Measurements from ENCODE around the gene GRIK4. TPM values are rescaled to one million over a fixed set of nuclear protein-coding genes. Genes with fewer than 3 reads are reported as not detected.

GRIK4 gene
- total RNA-seq, 2 experiments from 2014 or later, result 0.08 TPM; not detected in 1

DNA sequence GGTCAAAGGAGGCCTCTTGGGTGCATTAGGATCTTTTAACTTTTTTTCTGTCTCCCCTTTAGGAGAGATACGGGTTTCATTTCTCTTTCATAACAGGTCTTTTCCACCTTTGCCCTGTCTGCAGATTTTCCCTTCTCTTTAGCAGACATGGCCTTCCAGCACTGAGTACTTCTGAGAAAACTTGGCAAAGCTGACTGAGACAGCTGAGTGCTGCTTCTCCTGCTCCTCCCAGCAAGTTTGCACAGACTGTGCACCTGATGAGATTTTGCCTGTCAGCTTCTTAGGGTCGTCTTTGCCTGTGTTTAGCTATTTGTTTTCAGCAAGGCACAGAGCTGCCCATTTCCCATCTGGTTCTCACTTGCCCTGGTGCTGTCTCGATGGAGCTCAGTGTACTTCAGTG lies 424.8 kb downstream of the GRIK4 start:
- CTCF ChIA-PET, result no interaction called here
- POLR2A ChIA-PET, result no interaction called here

DNA sequence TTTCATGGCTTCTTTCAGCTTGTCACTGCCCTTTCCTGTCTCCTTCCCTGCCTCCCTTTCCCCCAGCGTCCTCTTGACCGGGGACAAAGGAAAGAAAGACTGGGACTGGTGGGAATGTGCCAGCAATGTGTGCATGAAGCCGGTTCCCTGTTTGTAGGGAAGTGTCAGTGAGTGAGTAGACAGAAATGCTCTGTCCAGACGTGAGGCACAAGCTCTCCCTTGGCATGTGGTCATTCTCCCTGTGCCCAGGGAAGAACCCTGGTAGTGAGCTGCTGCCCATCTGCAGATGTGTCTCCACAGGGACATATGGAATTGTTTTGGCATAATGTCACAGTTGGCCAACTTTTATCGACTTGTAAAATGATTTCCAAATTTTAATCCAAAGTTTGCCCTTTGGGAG lies 426.0 kb downstream of the GRIK4 start:
- ChIA-PET CTCF (no interaction called here), POLR2A (no interaction called here)

DNA sequence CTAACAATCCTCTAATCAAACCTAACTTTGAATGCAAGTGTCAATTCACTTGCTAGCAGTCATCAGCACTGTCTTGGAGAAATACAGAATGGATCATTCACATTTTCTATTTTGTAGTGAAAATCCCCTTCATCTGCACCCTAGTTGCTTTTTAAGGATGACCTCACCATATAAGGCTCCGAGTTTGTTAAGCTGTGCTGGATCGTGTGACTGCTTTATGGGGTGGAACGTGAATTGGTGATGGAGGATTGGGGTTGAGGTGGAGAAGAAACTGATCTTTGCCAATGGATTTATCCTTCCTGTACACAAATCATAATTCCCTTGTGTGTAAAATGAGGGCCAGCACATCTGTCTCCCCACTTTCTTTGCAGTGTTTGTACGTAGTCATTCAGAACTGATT lies 426.7 kb downstream of the GRIK4 start:
- POLR2A ChIA-PET, result no interaction called here

DNA sequence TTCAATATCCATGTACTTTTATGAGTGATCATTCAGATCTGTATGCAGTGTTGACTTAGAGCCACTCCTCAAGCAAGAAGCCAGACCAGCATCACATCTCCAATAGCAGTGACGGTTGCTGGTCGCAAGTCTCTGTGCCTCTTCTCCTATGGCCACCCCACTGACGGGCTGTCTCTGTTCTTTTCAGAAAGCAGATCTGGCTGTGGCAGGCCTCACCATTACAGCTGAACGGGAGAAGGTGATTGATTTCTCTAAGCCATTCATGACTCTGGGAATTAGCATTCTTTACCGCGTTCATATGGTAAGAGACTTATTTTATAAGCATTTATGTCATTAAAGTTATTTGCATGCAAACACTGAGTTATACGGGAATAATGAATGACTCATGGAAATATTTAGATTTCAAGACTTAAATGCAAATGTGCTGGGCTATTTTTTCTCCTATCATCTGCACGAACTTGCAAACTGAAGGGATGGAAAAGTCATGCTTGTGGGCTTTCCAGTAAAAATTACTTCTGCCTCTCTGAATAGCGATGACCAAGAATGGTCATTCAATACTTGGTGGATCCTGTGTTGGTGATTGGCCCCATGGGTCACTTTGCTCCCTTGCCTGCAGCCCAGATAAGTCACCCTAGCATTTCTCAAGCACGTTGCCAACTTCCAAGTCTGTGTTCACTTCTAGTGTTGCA lies 428.8 kb downstream of the GRIK4 start:
- ChIA-PET POLR2A (no interaction called here), CTCF (no interaction called here)

More for the DNA sequence above, 426.7 kb downstream of the GRIK4 start:
- CTCF ChIA-PET, result no interaction called here

DNA sequence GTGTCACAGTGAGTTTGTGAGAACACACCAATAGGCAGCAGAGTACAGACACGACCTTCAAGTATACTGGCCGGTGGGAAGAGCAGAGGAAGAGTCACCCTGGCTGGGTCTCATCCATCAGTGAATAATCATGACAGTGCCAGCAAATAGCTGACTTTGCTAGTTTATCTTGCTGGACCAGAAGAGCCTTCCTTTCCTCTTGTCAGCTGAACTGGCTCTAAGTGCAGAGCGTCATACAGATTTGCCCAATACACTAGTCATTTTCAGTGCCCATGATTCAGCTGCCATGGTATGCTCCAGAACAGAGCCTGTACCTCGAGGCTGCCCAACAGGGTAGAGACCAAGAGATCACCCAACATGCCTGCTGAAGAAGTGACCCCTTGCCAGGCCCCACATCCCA lies 429.5 kb downstream of the GRIK4 start:
- POLR2A ChIA-PET, result no interaction called here

GRCh38 chr11:120942701-120943100 lies 431.2 kb downstream of the GRIK4 start:
- ChIA-PET CTCF (no interaction called here), POLR2A (no interaction called here)

More for the DNA sequence above, 429.5 kb downstream of the GRIK4 start:
- CTCF ChIA-PET, result no interaction called here

DNA sequence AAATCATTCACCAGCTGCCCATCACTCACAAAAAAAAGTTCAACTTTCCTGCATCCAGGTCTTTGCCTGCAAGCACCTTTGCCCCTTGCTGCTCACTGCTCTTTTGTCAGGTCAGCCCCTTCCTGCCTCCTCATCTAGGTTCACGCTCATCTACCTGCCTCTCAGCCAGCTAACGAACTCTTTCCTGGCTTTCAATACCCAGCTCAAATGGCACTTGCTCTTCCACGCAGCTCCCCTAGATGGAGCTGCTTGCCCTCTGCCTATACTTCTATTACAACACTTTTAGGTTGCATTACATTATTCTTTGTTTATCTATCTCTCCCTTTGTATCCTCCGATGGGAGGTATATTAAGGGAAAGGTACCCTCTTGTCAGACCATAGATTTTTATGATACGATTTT lies 433.5 kb downstream of the GRIK4 start:
- ChIA-PET CTCF (no interaction called here), POLR2A (no interaction called here)

DNA sequence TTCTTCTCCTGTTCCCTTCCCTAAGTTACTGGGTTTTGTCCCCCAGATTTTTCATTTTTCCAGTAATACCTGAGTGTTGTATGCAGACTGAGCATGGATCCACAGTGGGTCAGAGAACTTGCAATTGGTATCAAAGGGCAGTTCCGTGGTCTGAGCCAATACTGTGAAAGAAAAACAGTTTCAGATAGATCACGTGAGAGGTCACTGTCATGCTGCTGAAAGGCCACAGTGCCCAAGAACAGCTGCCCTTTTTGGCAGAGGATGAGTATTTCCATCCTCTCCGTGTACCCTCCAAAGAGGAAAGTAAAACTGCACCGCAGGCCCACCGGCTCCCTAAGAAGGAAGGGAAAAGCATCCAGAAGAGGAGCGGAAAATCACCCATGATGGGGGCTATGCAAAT lies 439.3 kb downstream of the GRIK4 start:
- CTCF ChIA-PET, result interaction anchor here (0.9 kb wide), 1 partner anchor 19 kb away, joined by 5 read pairs; no protein-coding TSS in a partner anchor
- POLR2A ChIA-PET, result no interaction called here

DNA sequence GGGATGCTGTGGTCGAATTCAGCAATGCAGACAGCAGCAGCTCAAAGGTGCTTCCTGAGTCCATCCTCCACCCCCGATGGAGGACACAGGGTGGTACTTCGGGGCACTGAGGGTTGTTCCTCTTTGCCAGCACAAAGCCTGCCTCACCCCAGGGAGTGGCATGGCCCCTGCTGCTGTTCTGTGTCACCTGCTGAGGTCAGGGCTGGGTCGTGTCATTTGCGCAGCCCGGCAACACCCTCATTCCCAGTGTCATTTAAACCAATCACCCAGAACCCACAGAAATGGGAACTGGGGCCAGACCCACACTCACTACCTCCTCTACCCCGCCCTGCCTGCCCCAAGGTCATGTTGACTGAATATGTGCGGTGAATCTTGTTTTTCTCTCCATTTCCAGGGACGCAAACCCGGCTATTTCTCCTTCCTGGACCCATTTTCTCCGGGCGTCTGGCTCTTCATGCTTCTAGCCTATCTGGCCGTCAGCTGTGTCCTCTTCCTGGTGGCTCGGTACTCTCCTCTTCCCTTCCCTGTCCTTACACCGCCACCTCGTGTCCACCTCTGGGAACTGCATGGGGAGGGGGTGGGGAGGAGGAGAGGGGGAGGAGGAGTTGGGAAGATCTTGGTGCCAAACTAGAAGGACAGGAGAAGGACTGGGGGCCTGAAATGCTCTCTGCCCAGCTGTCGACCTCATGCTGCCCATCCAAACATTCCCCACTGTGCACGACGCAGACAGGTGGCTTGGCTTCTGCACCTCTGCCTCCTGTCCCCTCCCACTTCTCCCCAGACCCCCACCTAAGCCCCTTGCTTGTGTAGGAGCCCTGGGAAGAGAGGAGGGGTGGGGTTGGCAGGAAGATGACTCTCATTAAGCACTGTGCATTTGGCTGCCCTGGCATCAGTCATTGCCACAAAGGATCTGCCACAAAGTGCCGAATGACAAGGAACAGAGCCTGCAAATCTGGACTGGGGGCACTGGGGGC lies 441.2 kb downstream of the GRIK4 start:
- ChIA-PET CTCF (interaction anchor here (0.7 to 0.9 kb wide), 2 partner anchors 40 to 621 kb away, joined by 3 read pairs; no protein-coding TSS in a partner anchor), POLR2A (no interaction called here)

GRCh38 chr11:120954381-120954780 lies 442.8 kb downstream of the GRIK4 start:
- CTCF ChIA-PET, result no interaction called here
- POLR2A ChIA-PET, result no interaction called here

DNA sequence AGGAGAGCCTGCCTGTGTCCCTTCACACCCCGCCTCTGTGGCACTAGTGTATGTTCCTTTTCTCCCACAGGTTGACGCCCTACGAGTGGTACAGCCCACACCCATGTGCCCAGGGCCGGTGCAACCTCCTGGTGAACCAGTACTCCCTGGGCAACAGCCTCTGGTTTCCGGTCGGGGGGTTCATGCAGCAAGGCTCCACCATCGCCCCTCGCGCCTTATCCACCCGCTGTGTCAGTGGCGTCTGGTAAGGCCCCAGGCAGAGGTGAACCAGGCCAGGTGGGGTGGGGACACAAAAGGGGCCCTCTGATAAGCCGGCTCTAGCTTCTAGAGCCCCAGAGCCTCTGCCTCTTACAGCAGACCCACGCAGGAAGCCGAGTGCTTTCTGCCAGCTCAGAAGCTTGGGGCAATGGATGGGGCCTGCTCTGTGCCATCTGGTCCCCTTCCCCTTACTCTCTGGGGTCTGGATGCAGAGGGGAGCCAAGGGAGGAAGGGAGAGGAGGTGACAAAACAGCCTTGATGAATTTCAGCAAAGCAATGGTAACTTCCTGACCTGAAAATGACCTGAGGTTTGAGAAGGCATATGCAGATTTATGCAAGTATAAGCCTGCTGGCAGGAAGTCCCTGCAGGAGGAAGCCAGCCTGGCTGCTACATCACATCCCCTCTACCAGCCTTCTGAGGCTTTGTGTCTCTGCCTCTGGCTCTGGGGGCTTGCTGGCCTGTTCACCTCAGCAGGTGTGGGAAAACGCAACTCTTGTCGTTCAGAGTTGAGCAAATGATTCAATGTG lies 445.4 kb downstream of the GRIK4 start:
- ChIA-PET CTCF (no interaction called here), POLR2A (no interaction called here)

DNA sequence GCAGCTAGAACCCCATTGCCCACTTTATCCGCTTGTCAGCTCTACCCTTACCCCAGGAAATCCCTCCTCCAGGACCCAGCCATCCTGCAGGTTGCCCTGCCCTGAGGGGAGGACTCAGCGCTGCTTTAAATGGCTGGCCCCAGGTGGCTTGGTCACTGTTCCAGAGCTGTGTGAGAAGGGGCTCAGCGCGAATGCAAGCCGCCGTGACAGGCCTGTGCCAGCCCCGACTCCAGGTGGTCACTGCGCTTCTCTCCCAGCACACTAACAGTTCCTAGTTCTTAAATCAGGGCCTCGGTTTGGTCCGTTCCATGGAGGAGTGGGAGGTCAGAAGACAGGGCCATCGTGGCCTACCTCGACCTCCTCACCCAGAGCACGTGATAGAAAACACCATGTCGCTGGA lies 446.6 kb downstream of the GRIK4 start:
- ChIA-PET CTCF (no interaction called here), POLR2A (no interaction called here)

DNA sequence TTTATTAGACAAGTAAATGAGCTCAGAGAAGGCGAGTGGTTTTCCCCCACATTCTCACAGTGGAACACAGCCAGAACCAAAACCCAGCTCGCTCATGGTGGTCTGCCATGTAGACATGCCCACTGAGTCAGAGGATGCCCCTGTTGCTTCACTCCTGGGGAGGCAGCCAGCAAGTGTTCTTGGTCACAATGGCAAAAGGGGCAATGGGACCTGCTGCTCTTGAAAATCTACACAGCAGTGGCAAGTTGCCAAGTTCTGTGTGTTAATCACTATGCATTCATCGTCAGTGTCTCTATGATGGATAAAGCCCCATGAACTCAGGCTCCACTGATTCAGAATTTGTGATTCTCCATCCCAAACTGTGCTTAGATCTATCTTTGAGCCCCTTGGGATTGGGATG lies 447.6 kb downstream of the GRIK4 start:
- ChIA-PET POLR2A (no interaction called here), CTCF (no interaction called here)

DNA sequence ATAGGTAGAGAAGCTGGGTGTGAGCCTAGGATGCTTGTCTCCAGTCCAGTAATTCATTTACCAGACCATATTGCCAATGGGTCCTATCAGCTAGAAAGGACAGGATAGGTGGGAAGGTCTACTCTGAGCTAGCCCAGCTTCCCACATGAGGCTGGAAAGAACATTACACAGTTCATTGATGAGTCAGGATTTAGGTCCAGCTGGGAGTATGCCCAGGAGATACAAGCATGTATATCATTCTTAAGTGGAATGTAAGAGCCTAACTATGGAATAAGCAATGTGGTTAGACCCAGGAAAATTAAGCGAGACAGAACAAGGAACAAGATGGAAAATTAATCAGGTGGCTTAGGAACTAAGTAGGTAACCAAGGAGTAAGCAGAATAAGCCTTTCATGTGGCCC lies 453.3 kb downstream of the GRIK4 start:
- ChIA-PET CTCF (no interaction called here), POLR2A (no interaction called here)

DNA sequence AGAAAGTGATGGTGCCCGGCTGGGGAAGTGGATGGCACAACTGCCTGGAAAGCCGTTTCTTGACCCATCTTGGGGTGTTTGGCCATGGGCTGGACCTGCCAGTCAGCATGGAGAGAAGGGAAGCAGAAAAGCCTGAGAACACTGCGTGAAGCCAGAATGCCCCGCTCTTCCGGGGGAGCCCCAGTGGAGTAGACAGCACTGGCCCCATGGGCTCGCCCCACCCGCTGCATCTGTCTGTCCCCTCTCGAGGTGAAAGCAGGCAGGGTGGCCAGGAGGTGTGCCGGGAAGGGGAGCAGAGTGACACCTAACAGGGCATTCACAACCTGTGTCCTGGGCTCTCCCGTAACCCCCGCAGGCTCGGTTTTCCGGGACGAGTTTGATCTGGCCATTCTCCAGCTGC lies 455.3 kb downstream of the GRIK4 start:
- CTCF ChIA-PET, result no interaction called here
- POLR2A ChIA-PET, result no interaction called here

DNA sequence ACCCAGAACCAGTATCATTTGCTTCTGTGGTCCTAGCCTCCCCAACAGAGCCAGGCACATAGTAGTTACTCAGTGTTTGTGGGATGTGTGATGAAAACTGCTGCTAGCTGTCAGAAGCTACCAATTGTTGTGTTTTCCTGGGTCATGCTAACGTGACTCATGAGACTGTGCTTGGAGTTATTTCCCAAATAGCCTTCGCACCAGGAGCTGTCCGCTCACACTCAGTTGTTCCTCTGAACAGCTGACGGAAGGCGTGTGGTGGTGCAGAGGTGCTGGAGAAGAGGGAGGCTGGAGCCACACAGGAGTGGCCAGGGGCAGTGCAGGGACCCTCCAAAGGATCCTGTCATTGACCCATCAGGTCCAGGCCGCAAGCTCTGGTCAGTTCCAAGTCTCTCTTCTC lies 458.4 kb downstream of the GRIK4 start:
- POLR2A ChIA-PET, result no interaction called here
- CTCF ChIA-PET, result interaction anchor here (1.0 kb wide), 1 partner anchor 19 kb away, joined by 5 read pairs; no protein-coding TSS in a partner anchor

GRCh38 chr11:120971825-120972224 lies 460.3 kb downstream of the GRIK4 start:
- CTCF ChIA-PET, result no interaction called here
- POLR2A ChIA-PET, result no interaction called here

DNA sequence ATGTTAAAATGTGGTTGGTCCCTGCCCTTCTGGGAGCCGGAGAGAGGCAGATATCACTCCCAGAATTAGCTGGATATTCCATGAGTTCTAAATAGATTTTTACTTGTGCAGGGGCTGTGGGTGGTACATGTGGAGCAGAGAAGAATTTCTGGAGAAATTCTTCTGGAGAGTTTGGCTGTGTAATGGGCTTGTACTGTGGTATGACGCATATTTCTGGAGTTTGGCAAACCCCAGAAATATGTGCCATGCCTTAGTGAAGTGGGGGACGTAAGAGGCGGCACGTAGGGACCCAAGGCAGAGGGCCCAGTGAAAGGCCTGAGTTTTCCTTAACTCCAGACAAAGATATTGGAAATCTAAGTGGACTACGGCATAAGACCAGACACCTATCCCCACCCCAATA lies 461.1 kb downstream of the GRIK4 start:
- POLR2A ChIA-PET, result no interaction called here
- CTCF ChIA-PET, result no interaction called here

- ChIA-PET CTCF (no interaction called here), POLR2A (no interaction called here)
These were observed 462.0 kb downstream of the GRIK4 start for GRCh38 chr11:120973501-120973900.

GRCh38 chr11:120974466-120974865 lies 462.9 kb downstream of the GRIK4 start:
- POLR2A ChIA-PET, result no interaction called here
- CTCF ChIA-PET, result no interaction called here

- ChIA-PET CTCF (no interaction called here), POLR2A (no interaction called here)
These were observed 463.4 kb downstream of the GRIK4 start for GRCh38 chr11:120974965-120975364.
